ENCODE data around the gene TMEM9B. TPM values are rescaled to one million over a fixed set of nuclear protein-coding genes. Genes with fewer than 3 reads are reported as not detected.

TMEM9B gene
- total and polyA plus RNA-seq, 9 of the 15 experiments (the other 6 are each of a cell fraction or from before 2014, with no cell fraction given), result 7.7 to 20.0 (median 14.0) TPM

DNA sequence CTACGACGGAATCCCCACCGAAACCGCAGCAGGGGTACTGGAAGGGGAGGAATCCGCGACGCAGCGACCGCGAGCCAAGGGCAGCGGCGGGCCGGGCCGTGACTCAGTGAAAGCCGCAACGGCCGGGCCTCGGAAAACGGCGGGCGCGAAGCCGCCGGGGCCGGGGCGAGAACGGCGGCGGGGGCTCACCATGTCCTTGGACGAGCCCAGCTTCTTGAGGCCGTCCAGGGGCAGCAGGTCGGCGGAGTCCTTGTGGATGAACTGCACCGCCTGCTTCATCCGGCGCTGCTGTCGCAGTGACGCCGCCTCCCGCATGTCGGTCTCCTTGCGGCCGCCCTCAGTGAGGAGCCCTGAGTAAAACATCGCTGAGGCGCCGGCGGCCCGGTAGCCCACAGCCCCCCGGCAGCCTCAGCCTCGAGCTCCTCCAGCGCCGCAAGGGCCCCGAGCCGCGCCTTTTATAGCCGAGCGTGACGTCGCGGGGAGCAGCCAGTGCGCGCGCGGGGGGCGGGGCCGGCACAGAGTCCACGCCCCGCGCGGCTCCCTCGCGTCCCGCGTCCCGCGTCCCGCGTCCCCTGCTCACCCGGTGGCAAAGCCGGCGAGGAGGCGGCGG is 39.4 kb upstream of the TMEM9B start, which contains the start of gene NRIP3 (continued):
- TF ChIP-seq, protein P1, sequence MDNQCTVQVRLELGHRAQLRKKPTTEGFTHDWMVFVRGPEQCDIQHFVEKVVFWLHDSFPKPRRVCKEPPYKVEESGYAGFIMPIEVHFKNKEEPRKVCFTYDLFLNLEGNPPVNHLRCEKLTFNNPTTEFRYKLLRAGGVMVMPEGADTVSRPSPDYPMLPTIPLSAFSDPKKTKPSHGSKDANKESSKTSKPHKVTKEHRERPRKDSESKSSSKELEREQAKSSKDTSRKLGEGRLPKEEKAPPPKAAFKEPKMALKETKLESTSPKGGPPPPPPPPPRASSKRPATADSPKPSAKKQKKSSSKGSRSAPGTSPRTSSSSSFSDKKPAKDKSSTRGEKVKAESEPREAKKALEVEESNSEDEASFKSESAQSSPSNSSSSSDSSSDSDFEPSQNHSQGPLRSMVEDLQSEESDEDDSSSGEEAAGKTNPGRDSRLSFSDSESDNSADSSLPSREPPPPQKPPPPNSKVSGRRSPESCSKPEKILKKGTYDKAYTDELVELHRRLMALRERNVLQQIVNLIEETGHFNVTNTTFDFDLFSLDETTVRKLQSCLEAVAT (IDR thresholded peaks at IDR 0.05), result peak in 1 of 2 experiments; percentile 24; a peak in 1 of 4 replicates
- TF ChIP-seq, protein P2, sequence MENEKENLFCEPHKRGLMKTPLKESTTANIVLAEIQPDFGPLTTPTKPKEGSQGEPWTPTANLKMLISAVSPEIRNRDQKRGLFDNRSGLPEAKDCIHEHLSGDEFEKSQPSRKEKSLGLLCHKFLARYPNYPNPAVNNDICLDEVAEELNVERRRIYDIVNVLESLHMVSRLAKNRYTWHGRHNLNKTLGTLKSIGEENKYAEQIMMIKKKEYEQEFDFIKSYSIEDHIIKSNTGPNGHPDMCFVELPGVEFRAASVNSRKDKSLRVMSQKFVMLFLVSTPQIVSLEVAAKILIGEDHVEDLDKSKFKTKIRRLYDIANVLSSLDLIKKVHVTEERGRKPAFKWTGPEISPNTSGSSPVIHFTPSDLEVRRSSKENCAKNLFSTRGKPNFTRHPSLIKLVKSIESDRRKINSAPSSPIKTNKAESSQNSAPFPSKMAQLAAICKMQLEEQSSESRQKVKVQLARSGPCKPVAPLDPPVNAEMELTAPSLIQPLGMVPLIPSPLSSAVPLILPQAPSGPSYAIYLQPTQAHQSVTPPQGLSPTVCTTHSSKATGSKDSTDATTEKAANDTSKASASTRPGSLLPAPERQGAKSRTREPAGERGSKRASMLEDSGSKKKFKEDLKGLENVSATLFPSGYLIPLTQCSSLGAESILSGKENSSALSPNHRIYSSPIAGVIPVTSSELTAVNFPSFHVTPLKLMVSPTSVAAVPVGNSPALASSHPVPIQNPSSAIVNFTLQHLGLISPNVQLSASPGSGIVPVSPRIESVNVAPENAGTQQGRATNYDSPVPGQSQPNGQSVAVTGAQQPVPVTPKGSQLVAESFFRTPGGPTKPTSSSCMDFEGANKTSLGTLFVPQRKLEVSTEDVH (IDR thresholded peaks at IDR 0.05; ENCODE audit: low read depth, partially characterized antibody), result no peak
- TF ChIP-seq, protein P3, sequence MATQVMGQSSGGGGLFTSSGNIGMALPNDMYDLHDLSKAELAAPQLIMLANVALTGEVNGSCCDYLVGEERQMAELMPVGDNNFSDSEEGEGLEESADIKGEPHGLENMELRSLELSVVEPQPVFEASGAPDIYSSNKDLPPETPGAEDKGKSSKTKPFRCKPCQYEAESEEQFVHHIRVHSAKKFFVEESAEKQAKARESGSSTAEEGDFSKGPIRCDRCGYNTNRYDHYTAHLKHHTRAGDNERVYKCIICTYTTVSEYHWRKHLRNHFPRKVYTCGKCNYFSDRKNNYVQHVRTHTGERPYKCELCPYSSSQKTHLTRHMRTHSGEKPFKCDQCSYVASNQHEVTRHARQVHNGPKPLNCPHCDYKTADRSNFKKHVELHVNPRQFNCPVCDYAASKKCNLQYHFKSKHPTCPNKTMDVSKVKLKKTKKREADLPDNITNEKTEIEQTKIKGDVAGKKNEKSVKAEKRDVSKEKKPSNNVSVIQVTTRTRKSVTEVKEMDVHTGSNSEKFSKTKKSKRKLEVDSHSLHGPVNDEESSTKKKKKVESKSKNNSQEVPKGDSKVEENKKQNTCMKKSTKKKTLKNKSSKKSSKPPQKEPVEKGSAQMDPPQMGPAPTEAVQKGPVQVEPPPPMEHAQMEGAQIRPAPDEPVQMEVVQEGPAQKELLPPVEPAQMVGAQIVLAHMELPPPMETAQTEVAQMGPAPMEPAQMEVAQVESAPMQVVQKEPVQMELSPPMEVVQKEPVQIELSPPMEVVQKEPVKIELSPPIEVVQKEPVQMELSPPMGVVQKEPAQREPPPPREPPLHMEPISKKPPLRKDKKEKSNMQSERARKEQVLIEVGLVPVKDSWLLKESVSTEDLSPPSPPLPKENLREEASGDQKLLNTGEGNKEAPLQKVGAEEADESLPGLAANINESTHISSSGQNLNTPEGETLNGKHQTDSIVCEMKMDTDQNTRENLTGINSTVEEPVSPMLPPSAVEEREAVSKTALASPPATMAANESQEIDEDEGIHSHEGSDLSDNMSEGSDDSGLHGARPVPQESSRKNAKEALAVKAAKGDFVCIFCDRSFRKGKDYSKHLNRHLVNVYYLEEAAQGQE (IDR thresholded peaks at IDR 0.05; ENCODE audit: borderline replicate concordance), result no peak
- TF ChIP-seq, protein P3 (CRISPR knock-in tag; IDR thresholded peaks at IDR 0.05; ENCODE audit: low read depth), result peak; percentile 70; the same call in 1 of the 2 replicates
- TF ChIP-seq CBFB (CRISPR knock-in tag; IDR thresholded peaks at IDR 0.05), result no peak
- TF ChIP-seq TEAD4 (IDR thresholded peaks at IDR 0.05; ENCODE audit: low read length), result no peak
- TF ChIP-seq TEAD4 (CRISPR knock-in tag; IDR thresholded peaks at IDR 0.05; ENCODE audit: borderline replicate concordance), result 0 out of 2 replicates have a peak, but pooled peaks have one; percentile 42
- peak; percentile 60; the same call in 1 of the 2 replicates for TF ChIP-seq KLF1 (tag; IDR thresholded peaks at IDR 0.05)
- TF ChIP-seq XRCC4 (IDR thresholded peaks at IDR 0.05; ENCODE audit: extremely low read depth, insufficient read depth, insufficient read length), result no peak
- TF ChIP-seq, protein P4, sequence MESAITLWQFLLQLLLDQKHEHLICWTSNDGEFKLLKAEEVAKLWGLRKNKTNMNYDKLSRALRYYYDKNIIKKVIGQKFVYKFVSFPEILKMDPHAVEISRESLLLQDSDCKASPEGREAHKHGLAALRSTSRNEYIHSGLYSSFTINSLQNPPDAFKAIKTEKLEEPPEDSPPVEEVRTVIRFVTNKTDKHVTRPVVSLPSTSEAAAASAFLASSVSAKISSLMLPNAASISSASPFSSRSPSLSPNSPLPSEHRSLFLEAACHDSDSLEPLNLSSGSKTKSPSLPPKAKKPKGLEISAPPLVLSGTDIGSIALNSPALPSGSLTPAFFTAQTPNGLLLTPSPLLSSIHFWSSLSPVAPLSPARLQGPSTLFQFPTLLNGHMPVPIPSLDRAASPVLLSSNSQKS (CRISPR knock-in tag; IDR thresholded peaks at IDR 0.05), result 0 out of 2 replicates have a peak, but pooled peaks have one; percentile 31
- TF ChIP-seq RAD21 (CRISPR knock-in tag; conservative IDR thresholded peaks at IDR 0.05 in 1 of 2, IDR thresholded peaks at IDR 0.05 in 1 of 2), result 0 out of 4 replicates have a peak, but pooled peaks of 1 of the 2 experiments have one; percentile 3
- TF ChIP-seq ETV5 (CRISPR knock-in tag; IDR thresholded peaks at IDR 0.05; ENCODE audit: low read depth), result peak; percentile 36; the same call in 1 of the 2 replicates
- peak; percentile 55; the same call in 1 of the 2 replicates for TF ChIP-seq ZBTB7A (IDR thresholded peaks at IDR 0.05; ENCODE audit: borderline replicate concordance, control insufficient read depth, low read depth, low read length)

All from K562 (cell line).